ENCODE data around the gene QSOX2.

DNA sequence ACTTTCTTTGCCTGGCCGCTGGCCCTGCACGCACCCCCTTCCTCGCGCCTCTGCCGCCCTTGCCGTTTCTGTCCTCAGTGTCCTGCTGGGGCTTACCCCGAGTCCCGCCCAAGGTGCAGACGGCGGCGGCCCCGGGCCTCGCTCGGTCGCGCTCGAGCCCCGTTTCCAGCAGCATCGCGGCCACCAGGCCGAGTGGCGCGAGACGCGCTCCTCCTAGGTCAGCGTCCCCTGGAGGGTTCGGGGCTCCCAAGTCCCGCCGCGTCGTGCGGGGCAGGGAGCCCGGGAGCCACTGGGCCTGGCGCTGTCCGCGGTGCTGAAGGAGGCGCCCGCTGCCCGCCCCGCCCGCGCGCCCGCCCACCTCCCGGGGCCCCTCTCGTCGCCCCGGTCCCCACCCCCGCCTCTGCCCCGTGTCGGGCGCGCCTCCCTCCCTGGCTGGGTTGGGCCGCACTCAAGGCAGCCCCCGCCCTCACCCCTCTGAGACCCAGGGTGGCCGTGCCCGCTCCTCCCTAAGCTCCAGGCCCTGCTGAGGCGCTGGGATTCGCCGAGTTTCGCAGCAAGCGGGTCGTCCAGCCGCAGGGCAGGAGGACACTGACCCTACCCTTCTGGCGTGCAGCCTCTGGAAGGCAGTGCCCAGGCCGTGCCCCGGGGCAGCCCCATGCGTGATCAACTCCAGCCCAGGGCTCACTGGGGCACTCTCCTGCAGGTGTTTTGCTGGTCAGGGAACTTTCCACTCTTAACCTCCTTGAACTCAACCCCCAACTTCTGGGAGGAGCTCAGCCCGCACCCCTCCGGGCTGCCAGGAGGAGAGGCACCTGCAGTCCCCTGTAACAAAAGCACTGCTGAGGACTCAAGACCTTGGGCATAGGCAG is 40.5 kb downstream of the QSOX2 start, which contains the start of gene LHX3:
- no peak for TF ChIP-seq CTCF (IDR thresholded peaks at IDR 0.05; ENCODE audit: low read length)
- TF ChIP-seq EZH2 (IDR thresholded peaks at IDR 0.05; ENCODE audit: borderline replicate concordance, low read length) = no peak
